Thyroid gland (tissue), 4 donors: ENCODE measurements around the gene RAPGEF3. TPM values are rescaled to one million over a fixed set of nuclear protein-coding genes. Genes with fewer than 3 reads are reported as not detected.

Experiments used
- DNase-seq, 2 donors: peaks; one replicate each; pipeline ENCODE4 v3.0.0-alpha.2; 2019
- H3K27ac ChIP-seq, 3 donors: fragments of 200-600 bp; sonication (generic); 1 replicate in 2 of 3; 2 replicates in 1 of 3; pipeline ENCODE4 v1.5.1; 2016 to 2019; ENCODE audit warnings: mild to moderate bottlenecking in 1 of 3, moderate library complexity in 1 of 3
- H3K27me3 ChIP-seq: fragments of 200-600 bp; sonication (generic); one replicate; pipeline ENCODE4 v1.5.1; 2019
- H3K36me3 ChIP-seq, 2 donors: fragments of 200-600 bp; sonication (generic); one replicate each; pipeline ENCODE4 v1.5.1; 2016 to 2019
- H3K4me1 ChIP-seq, 2 donors: fragments of 200-600 bp; sonication (generic); one replicate each; pipeline ENCODE4 v1.5.1; 2017 to 2019
- H3K4me3 ChIP-seq, 3 donors: fragments of 200-600 bp; sonication (generic); replicated peaks in 1 of 3; 1 replicate in 2 of 3; 2 replicates in 1 of 3; pipeline ENCODE4 v1.5.1; 2016; ENCODE audit warnings: mild to moderate bottlenecking in 1 of 3
- H3K9me3 ChIP-seq: fragments of 200-600 bp; sonication (generic); one replicate; pipeline ENCODE4 v1.5.1; 2017
- POLR2A ChIP-seq, 2 donors: fragments of 450-650 bp; IDR thresholded peaks; one replicate each; pipeline ENCODE4 v1.6.1; 2017; ENCODE audit warnings: antibody characterized with exemption in 2 of 2, mild to moderate bottlenecking in 2 of 2, moderate library complexity in 1 of 2
- WGBS, 2 donors: methylation state at CpG; one replicate each; pipeline ENCODE4 v1.1.5; 2017; 5-methylcytosine and 5-hydroxymethylcytosine counted together
- intact Hi-C: fragments of 100-400 bp; cut with DNase I; formaldehyde crosslinking; loops from one replicate; pipeline ENCODE4 v1.15.1; 2023
- total RNA-seq, 4 donors: library from RNA; depleted of rRNA; stranded (reverse); fragments of >200 nt; gene quantifications; one replicate each; pipeline ENCODE4 v1.2.3, GENCODE V29; 2016
- TF ChIP-seq, protein P1 (sequence below), 6 experiments: fragments of 200-600 bp in 3 of 6; fragments of 450-650 bp in 3 of 6; sonication (generic) in 3 of 6; IDR thresholded peaks; one replicate each; pipeline ENCODE4 v1.5.1; 2016 to 2019; ENCODE audit warnings: antibody characterized with exemption in 6 of 6, mild to moderate bottlenecking in 2 of 6, inconsistent platforms in 1 of 6, moderate library complexity in 1 of 6

Gene RAPGEF3
- total RNA-seq, 4 donors from 2014 or later: 87.3 to 178 (median 125) TPM

DNA sequence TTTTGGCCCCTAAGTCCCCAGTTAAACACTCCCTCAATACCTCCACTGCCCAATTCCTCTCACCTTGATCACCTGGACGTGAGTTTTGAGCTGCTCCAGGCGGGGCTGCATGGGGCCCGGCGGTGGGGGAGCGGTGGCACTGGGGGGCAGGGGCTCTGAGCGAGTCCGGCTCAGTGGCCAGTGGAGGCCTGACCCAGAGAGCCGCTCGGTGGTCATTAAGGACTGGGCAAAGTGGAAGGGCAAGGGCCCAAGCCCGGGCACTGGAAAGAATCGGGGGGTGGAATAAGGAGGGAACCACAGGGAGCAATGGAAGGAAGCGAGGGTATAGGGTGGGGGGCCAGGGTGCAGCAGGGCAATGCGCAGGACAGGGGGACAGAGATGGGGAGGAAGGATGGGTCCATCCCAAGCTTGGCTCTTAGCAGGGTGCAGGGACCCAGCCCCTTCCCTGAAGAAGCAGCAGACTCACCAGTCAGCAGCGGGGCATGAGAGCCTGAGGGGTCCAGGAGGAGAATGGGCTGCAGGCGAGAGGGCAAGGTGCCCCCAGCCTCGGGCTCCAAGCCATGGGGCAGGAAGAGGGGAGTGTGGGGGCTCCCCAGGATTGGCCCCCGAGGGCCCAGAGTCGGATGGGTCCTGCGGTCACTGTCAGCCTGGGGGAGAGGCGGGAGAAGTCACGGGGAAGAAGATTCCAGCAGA lies 36.6 kb upstream of the RAPGEF3 start:
- TF ChIP-seq POLR2A (IDR thresholded peaks at IDR 0.05): no peak
- TF ChIP-seq, protein P1, sequence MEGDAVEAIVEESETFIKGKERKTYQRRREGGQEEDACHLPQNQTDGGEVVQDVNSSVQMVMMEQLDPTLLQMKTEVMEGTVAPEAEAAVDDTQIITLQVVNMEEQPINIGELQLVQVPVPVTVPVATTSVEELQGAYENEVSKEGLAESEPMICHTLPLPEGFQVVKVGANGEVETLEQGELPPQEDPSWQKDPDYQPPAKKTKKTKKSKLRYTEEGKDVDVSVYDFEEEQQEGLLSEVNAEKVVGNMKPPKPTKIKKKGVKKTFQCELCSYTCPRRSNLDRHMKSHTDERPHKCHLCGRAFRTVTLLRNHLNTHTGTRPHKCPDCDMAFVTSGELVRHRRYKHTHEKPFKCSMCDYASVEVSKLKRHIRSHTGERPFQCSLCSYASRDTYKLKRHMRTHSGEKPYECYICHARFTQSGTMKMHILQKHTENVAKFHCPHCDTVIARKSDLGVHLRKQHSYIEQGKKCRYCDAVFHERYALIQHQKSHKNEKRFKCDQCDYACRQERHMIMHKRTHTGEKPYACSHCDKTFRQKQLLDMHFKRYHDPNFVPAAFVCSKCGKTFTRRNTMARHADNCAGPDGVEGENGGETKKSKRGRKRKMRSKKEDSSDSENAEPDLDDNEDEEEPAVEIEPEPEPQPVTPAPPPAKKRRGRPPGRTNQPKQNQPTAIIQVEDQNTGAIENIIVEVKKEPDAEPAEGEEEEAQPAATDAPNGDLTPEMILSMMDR (IDR thresholded peaks at IDR 0.05): no peak
- no peak overlapping the region for H3K4me3 ChIP-seq
- H3K27ac ChIP-seq: no peak overlapping the region
- intact Hi-C loops: no loop called here
- H3K36me3 ChIP-seq: peaks cover 69 to 81% of the 10 kb centered on the region in 2 donors
- H3K9me3 ChIP-seq: no peaks in the 10 kb centered on the region
- WGBS, 2 donors: 93 to 97% methylated on average over 21 of the region's 21 CpGs
- peaks cover 0 to 15% of the 10 kb centered on the region in 2 donors for H3K4me1 ChIP-seq
- no peaks in the 10 kb centered on the region for H3K27me3 ChIP-seq
- DNase-seq: no peak

DNA sequence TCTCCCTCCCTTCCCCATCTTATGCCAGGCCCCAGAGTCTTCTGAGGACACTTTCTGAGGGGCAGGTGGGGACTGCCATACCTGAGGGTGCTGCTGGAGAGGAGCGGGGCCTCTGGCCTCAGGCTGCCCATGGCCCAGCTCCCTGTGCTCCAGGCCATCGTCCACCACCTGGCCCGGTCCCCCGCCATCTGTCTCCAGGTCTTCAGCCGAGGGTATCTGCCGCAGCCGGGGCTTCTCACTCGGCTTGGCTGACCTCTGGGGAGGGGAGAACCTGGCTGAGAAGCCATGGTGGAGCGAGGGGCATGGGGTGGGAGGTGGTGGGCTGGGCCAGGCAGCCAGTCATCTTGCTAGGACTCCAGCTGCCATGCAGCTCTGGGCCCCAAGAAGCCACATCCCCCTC lies 36.0 kb upstream of the RAPGEF3 start:
- H3K36me3 ChIP-seq: peaks cover 75 to 87% of the 10 kb centered on the region in 2 donors
- no peaks in the 10 kb centered on the region for H3K27me3 ChIP-seq
- no peak overlapping the region for H3K27ac ChIP-seq
- WGBS, 2 donors: 94 to 98% methylated on average over 8 to 9 of the region's 9 CpGs
- intact Hi-C loops: no loop called here
- DNase-seq: no peak
- no peak overlapping the region for H3K4me3 ChIP-seq
- TF ChIP-seq POLR2A (IDR thresholded peaks at IDR 0.05): no peak
- TF ChIP-seq, protein P1 (IDR thresholded peaks at IDR 0.05): no peak
- peaks cover 0 to 9% of the 10 kb centered on the region in 2 donors for H3K4me1 ChIP-seq
- no peaks in the 10 kb centered on the region for H3K9me3 ChIP-seq

GRCh38 chr12:47793015-47793681 lies 34.5 kb upstream of the RAPGEF3 start:
- Histone ChIP-seq H3K36me3 (peaks cover 86 to 96% of the 10 kb centered on the region in 2 donors), H3K27ac (no peak overlapping the region), H3K4me3 (no peak overlapping the region), H3K27me3 (no peaks in the 10 kb centered on the region), H3K9me3 (no peaks in the 10 kb centered on the region), H3K4me1 (no peaks in the 10 kb centered on the region)
- intact Hi-C loops: no loop called here
- WGBS, 2 donors: 92 to 93% methylated on average over 9 to 13 of the region's 15 CpGs
- TF ChIP-seq POLR2A (IDR thresholded peaks at IDR 0.05): no peak
- TF ChIP-seq, protein P1 (IDR thresholded peaks at IDR 0.05): no peak
- no peak for DNase-seq

DNA sequence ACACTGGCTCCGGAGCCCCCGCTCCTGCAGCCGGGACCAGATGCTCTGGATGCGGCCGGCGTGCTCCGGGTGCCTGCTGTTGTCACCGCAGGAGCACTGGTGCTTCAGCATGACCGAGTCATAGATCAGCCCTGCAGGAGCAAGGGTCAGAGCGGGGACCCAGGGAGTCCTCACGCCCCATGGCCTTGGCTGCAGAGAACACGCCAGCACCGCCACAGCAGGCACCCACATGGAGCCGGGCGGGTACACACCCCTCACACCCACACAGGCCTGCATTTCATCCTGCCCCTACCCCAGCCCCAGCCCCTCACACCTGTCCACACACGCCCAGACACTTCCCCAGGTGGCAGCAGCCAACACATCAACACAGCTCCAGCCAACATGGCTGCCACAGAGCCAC lies 33.2 kb upstream of the RAPGEF3 start:
- 94% methylated on average over 3 of the region's 16 CpGs; no CpG with 5 or more reads in 1 of the 2 donors for WGBS, 2 donors
- peaks cover 87 to 97% of the 10 kb centered on the region in 2 donors for H3K36me3 ChIP-seq
- TF ChIP-seq, protein P1 (IDR thresholded peaks at IDR 0.05): no peak
- TF ChIP-seq POLR2A (IDR thresholded peaks at IDR 0.05): no peak
- H3K4me1 ChIP-seq: no peaks in the 10 kb centered on the region
- intact Hi-C loops: no loop called here
- H3K9me3 ChIP-seq: no peaks in the 10 kb centered on the region
- no peak overlapping the region for H3K4me3 ChIP-seq
- DNase-seq: no peak
- H3K27me3 ChIP-seq: no peaks in the 10 kb centered on the region
- no peak overlapping the region for H3K27ac ChIP-seq

- no peak for TF ChIP-seq POLR2A (IDR thresholded peaks at IDR 0.05)
- TF ChIP-seq, protein P1 (IDR thresholded peaks at IDR 0.05): no peak
- WGBS, 2 donors: 89 to 91% methylated on average over 14 of the region's 14 CpGs
- Histone ChIP-seq H3K4me1 (no peaks in the 10 kb centered on the region), H3K36me3 (peaks cover 87 to 99% of the 10 kb centered on the region in 2 donors), H3K4me3 (no peak overlapping the region), H3K27me3 (no peaks in the 10 kb centered on the region), H3K27ac (no peak overlapping the region), H3K9me3 (no peaks in the 10 kb centered on the region)
- intact Hi-C loops: no loop called here
- DNase-seq: no peak
These were observed 32.7 kb upstream of the RAPGEF3 start for GRCh38 chr12:47791351-47791746.
